Activated T-helper 1 cell treated with anti-CD3 and anti-CD28 coated beads, Interleukin-12 subunit alpha, Interleukin-12 subunit beta, Interleukin-2, Interleukin-4 antibody, amounts not matched to agents 30 ng/mL and 10 ng/mL and 1 ng/mL, durations not matched to agents 14 hours and 24 hours and 36 hours (primary cell): ENCODE results near the gene CLCA2. TPM values are rescaled to one million over a fixed set of nuclear protein-coding genes. Genes with fewer than 3 reads are reported as not detected.

Source experiments
- DNase-seq: peaks from one replicate; pipeline ENCODE4 v3.0.0; 2021; ENCODE audit warnings: low spot score
- H3K27ac Mint-ChIP-seq: one replicate; pipeline ENCODE4 v1.8.0; 2021; ENCODE audit warnings: mild to moderate bottlenecking, mixed read lengths
- H3K27me3 Mint-ChIP-seq: one replicate; pipeline ENCODE4 v1.8.0; 2022; ENCODE audit warnings: mild to moderate bottlenecking, moderate library complexity, mixed read lengths; ENCODE audit not compliant: insufficient read depth
- H3K36me3 Mint-ChIP-seq: one replicate; pipeline ENCODE4 v1.8.0; 2021; ENCODE audit warnings: low read depth, mixed read lengths
- H3K4me1 Mint-ChIP-seq: one replicate; pipeline ENCODE4 v1.8.0; 2021; ENCODE audit warnings: low read depth, mixed read lengths
- H3K4me3 Mint-ChIP-seq: one replicate; pipeline ENCODE4 v1.8.0; 2021; ENCODE audit warnings: mild to moderate bottlenecking, moderate library complexity, mixed read lengths
- H3K9me3 Mint-ChIP-seq: one replicate; pipeline ENCODE4 v1.8.0; 2021; ENCODE audit warnings: mixed read lengths
- intact Hi-C: fragments of 100-400 bp; cut with micrococcal nuclease; formaldehyde crosslinking; loops from one replicate; pipeline ENCODE4 v1.15.1; 2024
- total RNA-seq: library from RNA; stranded (reverse); gene quantifications from 2 replicates; pipeline ENCODE4 v1.2.3, GENCODE V29; 2022

CLCA2 gene
- total RNA-seq, 1 donor from 2014 or later = not detected

- Mint-ChIP-seq H3K4me3 (no peak overlapping the region), H3K27ac (no peak overlapping the region), H3K27me3 (peaks cover 18% of the 10 kb centered on the region), H3K4me1 (no peaks in the 10 kb centered on the region), H3K9me3 (no peaks in the 10 kb centered on the region), H3K36me3 (no peaks in the 10 kb centered on the region)
- intact Hi-C loops = no loop called here
- no peak for DNase-seq
Measured at GRCh38 chr1:86466109-86466844, 42.3 kb downstream of the CLCA2 start.

DNA sequence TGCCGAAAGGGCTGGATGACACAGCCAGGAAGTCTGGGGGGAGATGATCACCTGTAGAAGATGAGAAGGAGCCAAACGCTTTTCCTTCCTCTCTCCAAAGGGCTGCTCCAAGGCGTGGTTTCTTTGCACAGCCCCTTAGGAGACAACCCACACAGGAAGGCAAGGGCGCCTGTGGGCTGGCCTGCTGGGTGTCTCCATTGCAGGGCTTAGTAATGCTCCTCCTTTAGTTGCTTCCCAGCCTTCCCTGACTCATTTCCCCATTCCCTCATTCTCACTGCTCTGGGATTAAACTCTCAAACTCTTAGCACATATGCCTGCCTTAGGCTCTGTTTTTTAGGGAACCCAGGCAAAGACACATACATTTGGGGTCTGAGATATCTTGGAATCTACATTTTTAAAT is 43.0 kb downstream of the CLCA2 start:
- Mint-ChIP-seq H3K4me3 (no peak overlapping the region), H3K9me3 (no peaks in the 10 kb centered on the region), H3K27ac (no peak overlapping the region), H3K36me3 (no peaks in the 10 kb centered on the region), H3K4me1 (no peaks in the 10 kb centered on the region), H3K27me3 (peaks cover 21% of the 10 kb centered on the region)
- intact Hi-C loops = no loop called here
- DNase-seq = no peak

DNA sequence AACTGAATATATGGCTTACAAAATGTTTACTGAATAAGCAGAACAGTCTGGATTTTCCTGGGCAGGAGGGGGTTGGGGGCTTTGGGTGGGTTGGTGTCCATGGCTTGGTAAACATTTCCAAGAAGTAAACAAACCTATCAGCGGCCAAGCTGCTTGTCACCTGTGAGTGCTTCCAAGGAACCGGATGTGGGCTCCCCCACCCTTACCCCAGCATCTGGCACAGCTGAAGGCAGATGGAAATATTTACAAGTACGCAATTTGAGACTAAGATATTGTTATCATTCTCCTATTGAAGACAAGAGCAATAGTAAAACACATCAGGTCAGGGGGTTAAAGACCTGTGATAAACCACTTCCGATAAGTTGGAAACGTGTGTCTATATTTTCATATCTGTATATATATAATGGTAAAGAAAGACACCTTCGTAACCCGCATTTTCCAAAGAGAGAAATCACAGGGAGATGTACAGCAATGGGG is 44.6 kb downstream of the CLCA2 start, which contains the start of gene CLCA1:
CLCA1 (plus strand) TSS at position 427 of the 477 bp plus-strand sequence; CDS start at position 472, 45 bp downstream.
- Mint-ChIP-seq H3K4me3 (no peak within 1 kb of the TSS), H3K27ac (no peak within 1 kb of the TSS)

DNA sequence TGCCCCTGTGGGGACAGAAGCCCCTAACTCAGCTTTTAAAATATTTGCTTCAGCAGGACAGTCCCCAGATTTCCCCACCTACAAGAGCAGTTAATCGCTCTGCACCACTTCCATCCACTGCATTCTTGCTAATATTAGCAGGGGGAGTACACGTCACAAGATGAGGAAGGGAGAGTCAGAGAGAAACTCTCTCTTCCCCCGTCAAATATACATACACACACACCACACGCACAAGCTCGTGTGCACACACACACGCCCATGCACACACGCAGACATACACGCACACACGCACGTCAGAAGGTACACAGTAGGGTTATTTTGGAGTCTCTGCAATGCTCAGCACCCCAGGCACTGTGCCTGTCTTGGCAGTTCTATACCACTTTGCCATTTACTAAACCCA is 46.9 kb downstream of the CLCA2 start:
- H3K9me3 Mint-ChIP-seq = no peaks in the 10 kb centered on the region
- H3K27me3 Mint-ChIP-seq = peaks cover 28% of the 10 kb centered on the region
- no peaks in the 10 kb centered on the region for H3K4me1 Mint-ChIP-seq
- no peak overlapping the region for H3K4me3 Mint-ChIP-seq
- no peak for DNase-seq
- intact Hi-C loops = no loop called here
- H3K27ac Mint-ChIP-seq = no peak overlapping the region
- H3K36me3 Mint-ChIP-seq = no peaks in the 10 kb centered on the region

More for the DNA sequence above, 44.6 kb downstream of the CLCA2 start, which contains the start of gene CLCA1:
- H3K36me3 Mint-ChIP-seq = no peaks in the 10 kb centered on the region
- DNase-seq = no peak
- no peaks in the 10 kb centered on the region for H3K4me1 Mint-ChIP-seq
- intact Hi-C loops = no loop called here
- no peaks in the 10 kb centered on the region for H3K9me3 Mint-ChIP-seq
- peaks cover 25% of the 10 kb centered on the region for H3K27me3 Mint-ChIP-seq

GRCh38 chr1:86471291-86471690 is 47.3 kb downstream of the CLCA2 start:
- Mint-ChIP-seq H3K9me3 (no peaks in the 10 kb centered on the region), H3K4me3 (no peak overlapping the region), H3K36me3 (no peaks in the 10 kb centered on the region), H3K27me3 (peaks cover 24% of the 10 kb centered on the region), H3K27ac (no peak overlapping the region), H3K4me1 (no peaks in the 10 kb centered on the region)
- DNase-seq = no peak
- intact Hi-C loops = no loop called here

DNA sequence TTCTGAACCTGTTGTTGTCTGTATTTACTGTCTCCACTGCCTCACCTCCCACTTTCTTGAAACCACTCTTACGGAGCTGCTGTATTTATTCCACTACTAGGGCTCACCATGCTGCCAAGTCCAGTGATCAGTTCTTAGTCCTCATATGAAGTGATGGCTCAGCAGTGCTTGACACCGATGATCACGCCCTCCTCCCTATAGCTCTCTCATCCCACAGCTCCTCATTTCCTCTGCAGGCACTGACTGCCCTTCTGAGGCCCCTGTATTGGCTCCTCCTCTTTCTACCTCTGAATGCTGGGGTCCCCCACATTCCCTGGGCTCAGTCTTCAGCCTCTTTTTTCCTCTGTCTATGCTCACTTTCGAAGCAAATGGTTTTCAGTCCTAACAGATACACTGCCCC is 48.2 kb downstream of the CLCA2 start:
- no peaks in the 10 kb centered on the region for H3K4me1 Mint-ChIP-seq
- H3K9me3 Mint-ChIP-seq = no peaks in the 10 kb centered on the region
- no peak overlapping the region for H3K4me3 Mint-ChIP-seq
- H3K36me3 Mint-ChIP-seq = no peaks in the 10 kb centered on the region
- no peak overlapping the region for H3K27ac Mint-ChIP-seq
- intact Hi-C loops = no loop called here
- no peak for DNase-seq
- H3K27me3 Mint-ChIP-seq = peaks cover 24% of the 10 kb centered on the region

DNA sequence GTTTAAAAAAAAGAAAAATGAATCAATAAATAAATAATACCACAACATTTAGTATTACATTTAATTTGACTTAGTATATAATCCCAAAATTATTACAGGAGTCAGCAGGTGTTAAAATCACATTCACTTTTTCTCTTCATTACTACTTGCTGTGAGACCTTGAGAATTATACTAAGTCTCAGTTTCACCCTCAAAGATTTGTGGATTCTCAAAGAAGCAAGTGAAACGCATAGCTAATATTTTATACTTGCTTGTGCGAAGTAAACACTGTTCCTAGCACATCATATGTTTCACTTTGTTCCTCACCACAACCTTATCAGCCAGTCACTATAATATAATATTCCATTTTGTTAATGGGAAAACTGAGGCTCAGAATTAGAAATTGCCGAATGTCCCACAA is 48.8 kb downstream of the CLCA2 start:
- Mint-ChIP-seq H3K4me1 (no peaks in the 10 kb centered on the region), H3K27ac (no peak overlapping the region), H3K4me3 (no peak overlapping the region), H3K27me3 (peaks cover 23% of the 10 kb centered on the region), H3K9me3 (no peaks in the 10 kb centered on the region), H3K36me3 (no peaks in the 10 kb centered on the region)
- intact Hi-C loops = no loop called here
- no peak for DNase-seq

DNA sequence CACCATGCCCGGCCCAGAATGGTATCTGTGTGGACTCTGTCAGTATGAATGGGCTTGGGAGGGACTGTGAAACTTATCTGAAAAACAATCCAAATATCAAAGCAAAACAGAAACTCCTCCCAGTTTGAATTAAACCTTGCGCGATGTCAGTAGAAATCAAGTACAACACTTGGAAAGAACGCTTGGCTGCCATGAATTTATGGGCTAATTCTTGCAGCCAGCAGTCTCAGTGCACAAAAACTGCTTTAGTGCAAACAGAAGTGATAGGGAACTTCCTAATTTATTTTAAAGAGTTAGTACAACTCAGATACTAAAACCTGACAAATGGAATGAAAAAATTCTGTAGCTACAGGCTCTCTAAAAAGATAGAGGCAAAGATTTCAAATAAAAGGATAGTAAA is 53.3 kb downstream of the CLCA2 start:
- no peak for DNase-seq
- peaks cover 14% of the 10 kb centered on the region for H3K27me3 Mint-ChIP-seq
- intact Hi-C loops = no loop called here
- H3K27ac Mint-ChIP-seq = no peak overlapping the region
- no peak overlapping the region for H3K4me3 Mint-ChIP-seq
- H3K4me1 Mint-ChIP-seq = no peaks in the 10 kb centered on the region
- no peaks in the 10 kb centered on the region for H3K9me3 Mint-ChIP-seq
- no peaks in the 10 kb centered on the region for H3K36me3 Mint-ChIP-seq

DNA sequence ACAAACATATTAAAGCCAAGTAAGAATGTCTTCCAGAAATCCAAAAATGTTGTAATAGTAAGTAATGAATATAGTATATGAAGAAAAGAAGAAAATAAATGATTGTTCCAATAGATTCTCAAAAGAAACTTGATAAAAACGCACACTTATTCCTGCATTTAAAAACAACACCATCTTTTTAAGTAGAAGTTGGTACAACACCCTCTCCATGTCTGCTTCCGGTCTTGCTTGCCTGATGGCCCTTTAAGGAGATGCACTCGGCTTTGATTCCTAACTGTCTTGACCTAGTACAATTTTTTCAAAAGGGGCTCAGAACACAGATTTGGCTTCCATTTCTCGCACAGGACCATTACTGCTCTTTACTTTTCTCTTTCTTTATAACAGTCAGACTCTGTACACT is 53.7 kb downstream of the CLCA2 start:
- Mint-ChIP-seq H3K36me3 (no peaks in the 10 kb centered on the region), H3K27me3 (peaks cover 13% of the 10 kb centered on the region), H3K4me3 (no peak overlapping the region), H3K9me3 (no peaks in the 10 kb centered on the region), H3K4me1 (no peaks in the 10 kb centered on the region), H3K27ac (no peak overlapping the region)
- intact Hi-C loops = no loop called here
- no peak for DNase-seq

DNA sequence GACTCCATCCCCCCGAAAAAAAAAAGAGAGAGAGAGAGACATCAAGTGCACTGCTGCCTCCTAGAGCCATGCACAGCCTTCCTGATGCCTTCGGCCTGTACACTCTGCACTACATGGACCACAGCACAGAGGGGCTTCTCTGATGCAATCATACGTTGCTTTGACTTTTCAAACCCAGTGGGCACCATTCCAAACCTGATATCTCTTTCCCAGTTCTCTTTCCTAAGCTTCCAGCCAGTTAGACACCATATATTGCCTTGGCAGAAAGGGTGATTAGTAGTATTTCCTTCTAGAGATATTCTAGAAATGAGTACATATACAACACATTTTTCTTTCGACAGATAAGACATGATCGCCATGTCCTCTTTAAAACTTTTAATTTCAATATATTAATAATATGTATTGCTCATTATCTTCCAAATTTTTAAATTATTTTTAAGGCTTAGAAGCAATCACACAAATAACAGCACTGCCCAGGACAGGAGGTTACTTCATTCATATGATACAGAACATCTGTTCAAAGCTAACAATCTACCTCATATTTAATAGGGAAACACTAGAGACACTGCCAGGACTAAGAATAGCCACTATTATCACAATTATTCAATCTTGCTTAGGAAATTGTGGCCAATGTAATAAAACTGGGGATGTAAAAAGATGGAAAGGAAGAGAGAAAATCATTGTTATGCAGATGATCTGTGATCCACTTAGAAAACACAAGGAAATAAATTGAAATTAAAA is 54.6 kb downstream of the CLCA2 start:
- no peaks in the 10 kb centered on the region for H3K4me1 Mint-ChIP-seq
- no peak for DNase-seq
- H3K36me3 Mint-ChIP-seq = no peaks in the 10 kb centered on the region
- intact Hi-C loops = no loop called here
- no peak overlapping the region for H3K27ac Mint-ChIP-seq
- peaks cover 13% of the 10 kb centered on the region for H3K27me3 Mint-ChIP-seq
- H3K4me3 Mint-ChIP-seq = no peak overlapping the region
- no peaks in the 10 kb centered on the region for H3K9me3 Mint-ChIP-seq

- Mint-ChIP-seq H3K27ac (no peak overlapping the region), H3K27me3 (peaks cover 13% of the 10 kb centered on the region), H3K36me3 (no peaks in the 10 kb centered on the region), H3K4me3 (no peak overlapping the region), H3K9me3 (no peaks in the 10 kb centered on the region), H3K4me1 (no peaks in the 10 kb centered on the region)
- DNase-seq = no peak
- intact Hi-C loops = no loop called here
Measured at GRCh38 chr1:86481966-86482365, 58.0 kb downstream of the CLCA2 start.

DNA sequence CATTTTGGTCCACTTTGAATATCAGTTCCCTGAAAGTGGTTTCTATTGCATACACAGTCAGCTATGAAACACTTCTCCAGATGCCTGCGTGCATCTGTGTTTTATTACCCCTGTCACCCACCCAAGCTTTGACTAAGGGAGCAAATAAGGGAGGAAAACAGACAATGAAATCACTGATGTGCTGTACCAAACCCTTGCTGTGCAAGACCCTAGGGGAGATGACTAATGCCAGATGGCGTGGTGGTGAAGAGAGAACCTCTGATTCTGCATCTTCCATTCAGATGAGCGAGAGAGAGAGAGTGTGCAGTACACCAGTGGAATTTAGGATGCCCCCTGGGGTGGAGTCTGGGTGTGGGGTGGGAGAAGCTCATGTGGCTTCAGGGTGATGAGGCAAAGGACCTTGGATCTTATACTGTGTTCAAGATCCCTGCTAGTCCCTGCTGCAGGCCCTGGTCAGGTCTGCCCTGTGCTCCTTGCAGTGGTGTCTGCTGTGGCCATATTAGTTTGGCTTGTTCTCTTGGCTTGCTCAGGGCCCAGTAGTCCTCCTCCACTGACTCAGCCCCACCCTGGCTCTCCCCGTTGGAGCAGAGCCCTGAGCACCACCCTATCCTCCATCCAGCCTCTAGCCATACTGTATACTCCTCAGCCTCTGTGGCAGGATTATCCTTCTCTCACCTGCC is 63.3 kb downstream of the CLCA2 start:
- H3K27ac Mint-ChIP-seq = no peak overlapping the region
- intact Hi-C loops = no loop called here
- peaks cover 5% of the 10 kb centered on the region for H3K27me3 Mint-ChIP-seq
- H3K4me1 Mint-ChIP-seq = no peaks in the 10 kb centered on the region
- no peak for DNase-seq
- H3K9me3 Mint-ChIP-seq = no peaks in the 10 kb centered on the region
- no peaks in the 10 kb centered on the region for H3K36me3 Mint-ChIP-seq
- no peak overlapping the region for H3K4me3 Mint-ChIP-seq

- H3K4me1 Mint-ChIP-seq = no peaks in the 10 kb centered on the region
- no peak overlapping the region for H3K4me3 Mint-ChIP-seq
- intact Hi-C loops = no loop called here
- H3K27ac Mint-ChIP-seq = no peak overlapping the region
- H3K36me3 Mint-ChIP-seq = no peaks in the 10 kb centered on the region
- no peaks in the 10 kb centered on the region for H3K9me3 Mint-ChIP-seq
- peaks cover 5% of the 10 kb centered on the region for H3K27me3 Mint-ChIP-seq
- DNase-seq = no peak
Measured at GRCh38 chr1:86487811-86488141, 63.8 kb downstream of the CLCA2 start.
